GM23338 (cell line): ENCODE data around the gene PCDHGB4. TPM values are rescaled to one million over a fixed set of nuclear protein-coding genes. Genes with fewer than 3 reads are reported as not detected.

Source experiments
- ATAC-seq: fragments of 200-7000 bp; cut with Tn5 transposase; 3 replicates; pipeline ENCODE4 v1.9.1; 2020
- DNase-seq: peaks from one replicate; pipeline ENCODE4 v3.0.0-alpha.2; 2015; ENCODE audit warnings: low spot score
- H2AFZ ChIP-seq: fragments of 200-600 bp; sonication (generic); 2 replicates; pipeline ENCODE4 v1.8.0; 2016; ENCODE audit warnings: antibody characterized with exemption, mild to moderate bottlenecking, moderate library complexity
- H3F3A ChIP-seq: fragments of 200-600 bp; sonication (generic); replicated peaks from 2 replicates; pipeline ENCODE4 v1.8.0; 2017; ENCODE audit warnings: antibody characterized with exemption, mixed run types, low read depth
- H3K27ac ChIP-seq: fragments of 200-600 bp; sonication (generic); 2 replicates; pipeline ENCODE4 v1.6.1; 2016; ENCODE audit warnings: low read depth
- H3K27me3 ChIP-seq: fragments of 200-600 bp; sonication (generic); 2 replicates; pipeline ENCODE4 v1.8.0; 2016; ENCODE audit warnings: mild to moderate bottlenecking, mixed run types, moderate library complexity; ENCODE audit not compliant: insufficient read depth
- H3K36me3 ChIP-seq: fragments of 200-600 bp; sonication (generic); 2 replicates; pipeline ENCODE4 v1.8.0; 2016; ENCODE audit warnings: mild to moderate bottlenecking; ENCODE audit not compliant: insufficient read depth
- H3K4me1 ChIP-seq: fragments of 200-600 bp; sonication (generic); 2 replicates; pipeline ENCODE4 v1.8.0; 2016; ENCODE audit warnings: mild to moderate bottlenecking, moderate library complexity; ENCODE audit not compliant: insufficient read depth
- H3K4me2 ChIP-seq: fragments of 200-600 bp; sonication (generic); 2 replicates; pipeline ENCODE4 v1.7.1; 2017; ENCODE audit warnings: mixed run types
- H3K4me3 ChIP-seq: fragments of 200-600 bp; sonication (generic); 2 replicates; pipeline ENCODE4 v1.6.1; 2016; ENCODE audit warnings: mixed run types
- H3K79me2 ChIP-seq: fragments of 200-600 bp; sonication (generic); replicated peaks from 2 replicates; pipeline ENCODE4 v1.8.0; 2017; ENCODE audit warnings: mild to moderate bottlenecking; ENCODE audit not compliant: insufficient read depth
- H3K9me2 ChIP-seq: fragments of 200-600 bp; sonication (generic); 2 replicates; pipeline ENCODE4 v1.8.0; 2017; ENCODE audit not compliant: insufficient read depth
- H4K20me1 ChIP-seq: fragments of 200-600 bp; sonication (generic); replicated peaks from 2 replicates; pipeline ENCODE4 v1.8.0; 2017; ENCODE audit warnings: mild to moderate bottlenecking; ENCODE audit not compliant: insufficient read depth
- H3K27ac Mint-ChIP-seq: 2 replicates; pipeline ENCODE4 v1.8.0; 2020; ENCODE audit warnings: inconsistent platforms, mild to moderate bottlenecking, moderate library complexity, mixed read lengths
- H3K27me3 Mint-ChIP-seq: 3 replicates; pipeline ENCODE4 v1.8.0; 2022; ENCODE audit warnings: low read depth, mild to moderate bottlenecking, moderate library complexity, mixed read lengths, inconsistent platforms; ENCODE audit not compliant: insufficient read depth, poor library complexity
- H3K36me3 Mint-ChIP-seq: 3 replicates; pipeline ENCODE4 v1.8.0; 2021; ENCODE audit warnings: low read depth, mild to moderate bottlenecking, inconsistent platforms, moderate library complexity, mixed read lengths
- H3K4me1 Mint-ChIP-seq: 3 replicates; pipeline ENCODE4 v1.8.0; 2020; ENCODE audit warnings: mild to moderate bottlenecking, inconsistent platforms, mixed read lengths
- H3K4me3 Mint-ChIP-seq: 3 replicates; pipeline ENCODE4 v1.8.0; 2021; ENCODE audit warnings: moderate library complexity, mild to moderate bottlenecking, inconsistent platforms, mixed read lengths
- H3K9me3 Mint-ChIP-seq: 3 replicates; pipeline ENCODE4 v1.8.0; 2020; ENCODE audit warnings: moderate library complexity, mild to moderate bottlenecking, inconsistent platforms, mixed read lengths
- CREB1 ChIP-seq: fragments of 250-450 bp; sonication (Bioruptor Pico); IDR thresholded peaks from 2 replicates; pipeline ENCODE4 v1.5.0; 2020; ENCODE audit warnings: low read depth, mild to moderate bottlenecking, moderate library complexity
- ETS1 ChIP-seq: IDR thresholded peaks from 2 replicates; pipeline ENCODE4 v1.6.1; 2016; ENCODE audit warnings: antibody characterized with exemption
- EZH2 ChIP-seq: fragments of 200-600 bp; sonication (generic); IDR thresholded peaks from one replicate; pipeline ENCODE4 v1.8.0; 2017; ENCODE audit warnings: antibody characterized with exemption, mild to moderate bottlenecking, low read depth; ENCODE audit not compliant: unreplicated experiment
- EZH2phosphoT487 ChIP-seq: fragments of 200-600 bp; sonication (generic); IDR thresholded peaks from one replicate; pipeline ENCODE4 v1.8.1; 2018; ENCODE audit warnings: antibody characterized with exemption; ENCODE audit not compliant: unreplicated experiment
- JUNB ChIP-seq: IDR thresholded peaks from one replicate; pipeline ENCODE4 v1.6.1; 2016; ENCODE audit warnings: antibody characterized with exemption; ENCODE audit not compliant: unreplicated experiment
- NANOG ChIP-seq: IDR thresholded peaks from 2 replicates; pipeline ENCODE4 v1.6.1; 2016; ENCODE audit warnings: antibody characterized with exemption, borderline replicate concordance
- POLR2AphosphoS5 ChIP-seq: IDR thresholded peaks from 2 replicates; pipeline ENCODE4 v1.6.1; 2016; ENCODE audit warnings: antibody characterized with exemption, low read depth
- REST ChIP-seq: IDR thresholded peaks from one replicate; pipeline ENCODE4 v1.6.1; 2018; ENCODE audit warnings: antibody characterized with exemption; ENCODE audit not compliant: unreplicated experiment
- STAT1 ChIP-seq: IDR thresholded peaks from one replicate; pipeline ENCODE4 v1.6.1; 2016; ENCODE audit warnings: antibody characterized with exemption; ENCODE audit not compliant: unreplicated experiment
- ZNF114 ChIP-seq: fragments of 250-450 bp; sonication (Bioruptor Pico); IDR thresholded peaks from 2 replicates; pipeline ENCODE4 v1.5.0; 2020; ENCODE audit warnings: mild to moderate bottlenecking, moderate library complexity
- ZNF462 ChIP-seq: fragments of 250-450 bp; sonication (Bioruptor Pico); IDR thresholded peaks from 2 replicates; pipeline ENCODE4 v1.5.0; 2020; ENCODE audit warnings: mild to moderate bottlenecking, moderate library complexity
- polyA plus RNA-seq: library from polyadenylated mRNA; unstranded; fragments of >200 nt; fragmentation: Nextera tagmentation; extraction: Ambion mirVana; gene quantifications from 2 replicates; pipeline ENCODE4 v1.2.1, GENCODE V29; 2016
- total RNA-seq: library from RNA; depleted of rRNA; stranded (reverse); fragments of >200 nt; shearing (Covaris generic); gene quantifications from 2 replicates; pipeline ENCODE4 v1.2.3, GENCODE V29; 2014

Gene PCDHGB4
- total and polyA plus RNA-seq, 2 experiments from 2014 or later = 3.5 to 16.6 TPM

GRCh38 chr5:141437221-141437620, 49.7 kb downstream of the PCDHGB4 start:
- Histone ChIP-seq H3K4me1 (peaks cover 10% of the 10 kb centered on the region), H3K27me3 (no peaks in the 10 kb centered on the region), H3K4me2 (no peak overlapping the region), H4K20me1 (no peaks in the 10 kb centered on the region; the same call in 1 of the 2 replicates), H2AFZ (no peak overlapping the region), H3K9me2 (no peaks in the 10 kb centered on the region), H3K27ac (no peak overlapping the region), H3K36me3 (no peaks in the 10 kb centered on the region), H3K79me2 (no peaks in the 10 kb centered on the region), H3K4me3 (no peak overlapping the region), H3F3A (no peaks in the 10 kb centered on the region)
- no peak overlapping the region for H3K27ac Mint-ChIP-seq
- peaks cover 33% of the 10 kb centered on the region for H3K9me3 Mint-ChIP-seq
- DNase-seq = no peak
- H3K36me3 Mint-ChIP-seq = peaks cover 30% of the 10 kb centered on the region
- ATAC-seq = no peak
- no peaks in the 10 kb centered on the region for H3K27me3 Mint-ChIP-seq
- H3K4me3 Mint-ChIP-seq = no peak overlapping the region
- TF ChIP-seq ZNF462 (no peak), POLR2AphosphoS5 (no peak), CREB1 (no peak), ZNF114 (no peak), JUNB (no peak), EZH2 (no peak), EZH2phosphoT487 (no peak), NANOG (no peak), ETS1 (no peak), STAT1 (no peak), REST (no peak)
- peaks cover 9% of the 10 kb centered on the region for H3K4me1 Mint-ChIP-seq
